NT2/D1 (cell line): ENCODE data around the gene GRID2.

Source experiments
- DNase-seq: peaks from one replicate; pipeline ENCODE4 v3.0.0-alpha.2; 2011; ENCODE audit warnings: low read depth, low spot score
- H3K27me3 ChIP-seq: 2 replicates; pipeline ENCODE4 v1.6.0; 2011; ENCODE audit warnings: mild to moderate bottlenecking; ENCODE audit not compliant: insufficient read length, insufficient read depth
- H3K36me3 ChIP-seq: 2 replicates; pipeline ENCODE4 v1.6.1; 2011; ENCODE audit warnings: mild to moderate bottlenecking, low read length, mixed read lengths; ENCODE audit not compliant: insufficient read depth, insufficient read length
- H3K4me1 ChIP-seq: 2 replicates; pipeline ENCODE4 v1.5.1; 2011; ENCODE audit not compliant: insufficient read depth, insufficient read length
- H3K4me3 ChIP-seq: 2 replicates; pipeline ENCODE4 v1.5.1; 2011; ENCODE audit warnings: low read depth; ENCODE audit not compliant: insufficient read length
- H3K9ac ChIP-seq: 2 replicates; pipeline ENCODE4 v1.6.0; 2011; ENCODE audit warnings: low read depth; ENCODE audit not compliant: insufficient read length
- H3K9me3 ChIP-seq: 2 replicates; pipeline ENCODE4 v1.5.1; 2011; ENCODE audit warnings: mild to moderate bottlenecking, low read length; ENCODE audit not compliant: insufficient read depth
- SUZ12 ChIP-seq: IDR thresholded peaks from 2 replicates; pipeline ENCODE4 v1.6.1; 2011; ENCODE audit not compliant: insufficient read length, insufficient read depth; ENCODE audit errors: extremely low read depth
- YY1 ChIP-seq: IDR thresholded peaks from 2 replicates; pipeline ENCODE4 v1.6.1; 2011; ENCODE audit not compliant: insufficient read length, insufficient read depth
- ZNF274 ChIP-seq: IDR thresholded peaks from 2 replicates; pipeline ENCODE4 v1.6.1; 2011; ENCODE audit warnings: mild to moderate bottlenecking, low read depth, low read length

Gene GRID2

GRCh38 chr4:92825791-92826190, 522.0 kb downstream of the GRID2 start:
- no peak overlapping the region for H3K9ac ChIP-seq
- DNase-seq = no peak
- H3K36me3 ChIP-seq = no peaks in the 10 kb centered on the region
- no peak for TF ChIP-seq YY1
- TF ChIP-seq SUZ12 = no peak
- TF ChIP-seq ZNF274 = no peak
- H3K4me3 ChIP-seq = no peak overlapping the region
- no peaks in the 10 kb centered on the region for H3K4me1 ChIP-seq
- H3K9me3 ChIP-seq = no peaks in the 10 kb centered on the region
- no peaks in the 10 kb centered on the region for H3K27me3 ChIP-seq

- no peaks in the 10 kb centered on the region for H3K27me3 ChIP-seq
- H3K4me1 ChIP-seq = no peaks in the 10 kb centered on the region
- H3K4me3 ChIP-seq = no peak overlapping the region
- DNase-seq = no peak
- no peak overlapping the region for H3K9ac ChIP-seq
- no peaks in the 10 kb centered on the region for H3K36me3 ChIP-seq
- H3K9me3 ChIP-seq = no peaks in the 10 kb centered on the region
- TF ChIP-seq YY1 = no peak
- no peak for TF ChIP-seq SUZ12
- TF ChIP-seq ZNF274 = no peak
Measured at GRCh38 chr4:92830771-92831170, 527.0 kb downstream of the GRID2 start.

- Histone ChIP-seq H3K4me1 (no peaks in the 10 kb centered on the region), H3K4me3 (no peak overlapping the region), H3K9me3 (no peaks in the 10 kb centered on the region), H3K27me3 (no peaks in the 10 kb centered on the region), H3K9ac (no peak overlapping the region), H3K36me3 (no peaks in the 10 kb centered on the region)
- no peak for DNase-seq
- TF ChIP-seq SUZ12 (no peak), YY1 (no peak), ZNF274 (no peak)
Measured at GRCh38 chr4:92840880-92841279, 537.1 kb downstream of the GRID2 start.

- Histone ChIP-seq H3K27me3 (no peaks in the 10 kb centered on the region), H3K9me3 (no peaks in the 10 kb centered on the region), H3K4me3 (no peak overlapping the region), H3K9ac (no peak overlapping the region), H3K36me3 (no peaks in the 10 kb centered on the region), H3K4me1 (no peaks in the 10 kb centered on the region)
- TF ChIP-seq SUZ12 (no peak), YY1 (no peak)
- no peak for DNase-seq
Measured at GRCh38 chr4:92843784-92844183, 540.0 kb downstream of the GRID2 start.

GRCh38 chr4:92847026-92847425, 543.3 kb downstream of the GRID2 start:
- no peaks in the 10 kb centered on the region for H3K36me3 ChIP-seq
- no peak overlapping the region for H3K9ac ChIP-seq
- H3K27me3 ChIP-seq = no peaks in the 10 kb centered on the region
- no peak for TF ChIP-seq ZNF274
- no peak for TF ChIP-seq YY1
- TF ChIP-seq SUZ12 = no peak
- no peak for DNase-seq
- H3K4me3 ChIP-seq = no peak overlapping the region
- no peaks in the 10 kb centered on the region for H3K9me3 ChIP-seq
- H3K4me1 ChIP-seq = no peaks in the 10 kb centered on the region

- TF ChIP-seq ZNF274 (no peak), YY1 (no peak), SUZ12 (no peak)
- no peaks in the 10 kb centered on the region for H3K4me1 ChIP-seq
- H3K27me3 ChIP-seq = no peaks in the 10 kb centered on the region
- H3K4me3 ChIP-seq = no peak overlapping the region
- no peak for DNase-seq
- no peaks in the 10 kb centered on the region for H3K9me3 ChIP-seq
- H3K9ac ChIP-seq = no peak overlapping the region
- no peaks in the 10 kb centered on the region for H3K36me3 ChIP-seq
Measured at GRCh38 chr4:92862509-92862908, 558.7 kb downstream of the GRID2 start.

GRCh38 chr4:92864096-92864495, 560.3 kb downstream of the GRID2 start:
- DNase-seq = no peak
- H3K27me3 ChIP-seq = no peaks in the 10 kb centered on the region
- H3K4me1 ChIP-seq = no peaks in the 10 kb centered on the region
- no peak overlapping the region for H3K9ac ChIP-seq
- H3K9me3 ChIP-seq = no peaks in the 10 kb centered on the region
- H3K36me3 ChIP-seq = no peaks in the 10 kb centered on the region
- H3K4me3 ChIP-seq = no peak overlapping the region
- TF ChIP-seq SUZ12 (no peak), YY1 (no peak), ZNF274 (no peak)

- TF ChIP-seq SUZ12 = no peak
- no peak for TF ChIP-seq YY1
- no peak for TF ChIP-seq ZNF274
- no peaks in the 10 kb centered on the region for H3K36me3 ChIP-seq
- no peak overlapping the region for H3K9ac ChIP-seq
- no peaks in the 10 kb centered on the region for H3K4me1 ChIP-seq
- no peak for DNase-seq
- no peaks in the 10 kb centered on the region for H3K27me3 ChIP-seq
- H3K9me3 ChIP-seq = no peaks in the 10 kb centered on the region
- no peak overlapping the region for H3K4me3 ChIP-seq
Measured at GRCh38 chr4:92872604-92873003, 568.8 kb downstream of the GRID2 start.
